Activated CD4-positive, alpha-beta T cell treated with anti-CD3 and anti-CD28 coated beads, Interleukin-2, amount 50 U/mL, for 48 hours (primary cell): Measurements from ENCODE around the gene RRAD.
"Not testable (repeated sequence)": the region's sequence is repeated elsewhere in the genome, so short reads cannot be mapped to it uniquely, and the experiment has no call there.

ENCODE experiments used
- DNase-seq, 2 experiments: peaks; one replicate each; pipeline ENCODE4 v3.0.0-alpha.2; 2020

Gene RRAD

GRCh38 chr16:66899310-66899944 lies 25.9 kb downstream of the RRAD start:
- no peak for DNase-seq

GRCh38 chr16:66898933-66899309 lies 26.4 kb downstream of the RRAD start:
- DNase-seq, result no peak

GRCh38 chr16:66898207-66898606 lies 27.1 kb downstream of the RRAD start:
- no peak for DNase-seq

DNA sequence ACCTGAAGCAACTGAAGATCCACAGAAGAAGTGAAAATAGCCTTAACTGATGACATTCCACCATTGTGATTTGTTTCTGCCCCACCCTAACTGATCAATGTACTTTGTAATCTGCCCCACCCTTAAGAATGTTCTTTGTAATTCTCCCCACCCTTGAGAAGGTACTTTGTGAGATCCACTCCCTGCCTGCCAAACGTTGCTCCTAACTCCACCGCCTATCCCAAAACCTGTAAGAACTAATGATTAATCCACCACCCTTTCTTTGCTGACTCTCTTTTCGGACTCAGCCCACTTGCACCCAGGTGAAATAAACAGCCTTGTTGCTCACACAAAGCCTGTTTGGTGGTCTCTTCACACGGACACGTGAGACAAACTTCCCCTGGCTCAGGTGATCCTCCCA lies 28.7 kb downstream of the RRAD start:
- DNase-seq, result not testable (repeated sequence)

DNA sequence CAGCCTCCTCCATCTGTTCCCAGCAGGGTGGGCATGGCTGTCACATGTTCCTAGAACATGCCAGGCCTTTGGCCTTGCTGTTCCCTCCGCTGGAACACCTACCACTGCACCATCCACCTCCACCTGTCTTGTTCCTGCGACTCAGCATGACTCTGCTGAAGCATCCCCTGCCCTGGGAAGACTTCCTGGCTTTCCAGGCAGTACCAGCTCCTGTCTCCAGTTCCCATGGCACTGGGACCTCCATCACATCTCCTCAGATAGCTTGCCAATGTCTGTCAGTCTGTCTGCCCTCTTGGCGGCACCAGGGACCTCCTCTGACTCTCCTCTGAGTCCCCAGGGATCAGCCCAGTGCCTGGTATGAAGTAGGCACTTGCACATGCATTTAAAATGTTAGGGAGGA lies 29.3 kb downstream of the RRAD start:
- no peak for DNase-seq

DNA sequence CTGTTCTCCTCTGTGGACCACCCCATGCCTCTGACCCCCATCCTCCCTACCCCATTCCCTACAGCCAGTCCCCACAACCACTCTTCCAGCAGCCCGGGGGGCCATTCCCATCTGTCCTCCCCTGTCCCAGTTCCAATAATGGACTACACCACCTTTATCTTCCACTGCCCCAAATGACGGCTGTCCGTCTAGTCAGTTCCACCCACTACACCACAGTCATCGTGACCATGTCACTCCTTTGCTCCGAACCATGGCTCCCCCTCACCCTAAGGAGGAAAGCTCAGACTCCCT lies 29.7 kb downstream of the RRAD start:
- no peak for DNase-seq

DNA sequence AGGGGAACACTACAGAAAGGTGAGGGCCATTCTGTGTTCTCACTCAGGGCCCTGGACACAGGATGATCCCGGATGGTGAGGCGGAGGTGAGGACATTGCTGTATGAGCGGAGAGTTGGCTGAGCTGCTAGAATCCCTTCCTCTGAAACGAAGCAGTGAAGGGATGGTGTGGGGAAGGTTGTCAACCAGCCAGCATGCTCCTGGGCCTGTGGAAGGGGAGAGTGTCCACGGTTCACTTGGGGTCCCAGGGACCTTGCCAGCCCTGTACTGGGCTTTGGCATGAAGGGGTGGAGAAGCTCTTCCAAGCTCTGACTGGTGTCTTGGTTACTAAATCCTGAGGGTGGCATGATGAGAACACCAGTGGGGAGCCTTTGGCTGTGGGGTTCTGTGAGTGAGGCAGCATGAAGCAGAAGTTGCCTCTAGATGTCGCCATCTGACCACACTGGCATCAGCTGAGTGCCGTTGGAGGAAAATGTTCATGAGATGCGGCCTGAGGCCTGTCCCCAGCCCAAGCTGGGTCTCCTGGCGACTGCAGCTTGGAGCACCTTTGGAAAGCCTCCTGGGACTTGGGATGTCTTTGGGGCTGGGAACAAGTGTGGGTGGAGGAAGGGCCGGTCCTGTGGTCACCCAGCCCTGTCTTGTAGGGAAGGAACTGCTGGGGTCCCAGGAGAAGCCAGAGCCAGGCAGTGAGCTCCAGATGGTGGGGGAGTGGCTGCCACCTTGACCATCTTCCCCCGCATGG lies 30.2 kb downstream of the RRAD start:
- DNase-seq, result peak; percentile 59 to 69

- no peak for DNase-seq
Measured at GRCh38 chr16:66894055-66894454, 31.3 kb downstream of the RRAD start.

DNA sequence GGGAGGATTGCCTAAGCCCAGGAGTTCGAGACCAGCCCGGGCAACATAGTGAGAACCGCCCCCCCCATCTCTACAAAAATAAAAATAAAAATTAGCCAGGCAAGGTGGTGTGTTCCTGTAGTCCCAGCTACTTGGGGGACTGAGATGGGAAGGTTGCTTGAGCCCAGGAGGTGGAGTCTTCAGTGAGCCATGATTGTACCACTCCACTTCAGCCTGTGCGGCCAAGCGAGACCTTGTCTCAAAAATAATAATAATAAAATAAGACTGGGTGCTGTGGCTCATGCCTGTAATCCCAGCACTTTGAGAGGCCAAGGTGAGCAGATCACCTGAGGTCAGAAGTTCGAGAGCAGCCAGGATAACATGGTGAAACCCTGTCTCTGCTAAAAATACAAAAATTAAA lies 33.5 kb downstream of the RRAD start:
- no peak for DNase-seq

- no peak for DNase-seq
Measured at GRCh38 chr16:66891360-66891759, 34.0 kb downstream of the RRAD start.

GRCh38 chr16:66890799-66891198 lies 34.5 kb downstream of the RRAD start:
- no peak for DNase-seq

DNA sequence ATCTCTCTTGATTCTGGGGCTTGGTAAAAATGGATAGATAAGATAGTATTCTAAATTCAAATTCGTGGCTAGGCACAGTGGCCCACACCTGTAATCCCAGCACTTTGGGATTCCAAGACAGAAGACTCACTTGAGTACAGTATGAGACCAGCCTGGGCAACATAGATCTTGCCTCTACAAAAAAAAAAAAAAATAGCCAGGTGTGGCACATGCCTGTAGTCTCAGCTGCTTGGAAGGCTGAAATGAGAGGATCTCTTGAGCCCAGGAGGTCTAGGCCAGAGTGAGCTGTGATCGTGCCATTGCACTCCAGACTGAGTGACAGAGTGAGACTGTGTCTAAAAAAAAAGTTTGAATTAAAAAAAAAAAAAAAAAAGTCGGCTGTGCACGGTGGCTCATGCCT lies 35.7 kb downstream of the RRAD start:
- no peak for DNase-seq

DNA sequence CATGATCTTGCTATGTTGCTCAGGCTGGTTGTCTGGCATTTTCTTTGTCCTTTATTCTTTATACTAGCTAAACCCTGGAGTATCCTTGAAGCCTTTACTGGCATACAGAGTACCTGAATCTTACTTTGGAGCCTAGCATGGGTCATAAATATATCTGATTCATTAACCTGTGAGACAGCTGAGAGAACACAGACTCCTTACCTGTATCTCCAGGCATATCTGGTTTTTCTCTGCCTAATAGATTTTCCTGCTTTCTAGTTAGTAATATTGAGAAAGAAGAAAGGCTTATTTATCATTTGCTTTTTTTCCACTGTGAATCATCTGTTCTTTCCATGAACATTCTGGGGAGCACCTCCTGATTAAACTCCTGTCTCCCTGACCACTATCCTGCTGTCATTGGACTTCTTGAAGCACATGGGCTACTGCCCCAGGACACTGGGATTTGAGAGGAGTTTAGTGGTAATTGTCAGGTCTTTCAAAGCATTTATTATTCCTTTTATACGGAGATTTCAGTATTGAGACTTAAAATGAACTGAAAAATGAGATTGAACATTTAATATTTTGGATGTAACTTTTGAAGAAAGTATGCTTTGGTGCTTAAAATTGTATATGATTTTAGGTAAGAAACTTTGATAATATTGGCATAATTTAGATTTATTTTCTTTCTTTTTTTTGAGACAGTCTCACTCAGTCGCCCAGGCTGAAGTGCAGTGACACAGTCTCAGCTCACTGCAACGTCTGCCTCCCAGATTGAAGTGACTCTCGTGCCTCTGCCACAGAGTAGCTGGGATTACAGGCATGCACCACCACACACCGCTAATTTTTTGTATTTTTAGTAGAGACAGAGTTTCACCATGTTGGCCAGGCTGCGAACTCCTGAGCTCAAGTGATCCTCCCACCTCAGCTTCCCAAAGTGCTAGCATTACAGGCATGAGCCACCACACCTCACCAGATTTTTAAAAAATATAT lies 36.4 kb downstream of the RRAD start:
- no peak for DNase-seq

DNA sequence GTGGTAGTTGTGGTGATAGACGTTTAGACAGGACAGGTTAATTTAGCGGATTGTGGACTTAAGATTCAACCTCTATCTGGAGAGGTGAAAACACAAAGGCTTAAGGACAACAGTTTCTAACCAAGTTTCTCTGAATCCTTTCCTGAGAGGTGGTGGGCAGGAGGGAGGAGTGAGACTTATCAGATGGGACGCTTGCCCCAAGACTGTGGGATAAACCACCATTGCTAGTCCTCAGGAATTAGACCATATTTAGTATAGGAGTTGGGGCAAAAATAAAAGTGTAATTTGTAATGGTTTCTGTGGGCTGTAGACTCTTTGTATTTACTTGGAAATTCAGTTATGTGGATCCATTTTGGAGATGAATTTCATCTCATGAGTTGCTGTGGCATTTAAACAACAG lies 38.4 kb downstream of the RRAD start:
- no peak for DNase-seq

GRCh38 chr16:66886321-66886720 lies 39.0 kb downstream of the RRAD start:
- no peak for DNase-seq

GRCh38 chr16:66885491-66885890 lies 39.8 kb downstream of the RRAD start:
- no peak for DNase-seq

DNA sequence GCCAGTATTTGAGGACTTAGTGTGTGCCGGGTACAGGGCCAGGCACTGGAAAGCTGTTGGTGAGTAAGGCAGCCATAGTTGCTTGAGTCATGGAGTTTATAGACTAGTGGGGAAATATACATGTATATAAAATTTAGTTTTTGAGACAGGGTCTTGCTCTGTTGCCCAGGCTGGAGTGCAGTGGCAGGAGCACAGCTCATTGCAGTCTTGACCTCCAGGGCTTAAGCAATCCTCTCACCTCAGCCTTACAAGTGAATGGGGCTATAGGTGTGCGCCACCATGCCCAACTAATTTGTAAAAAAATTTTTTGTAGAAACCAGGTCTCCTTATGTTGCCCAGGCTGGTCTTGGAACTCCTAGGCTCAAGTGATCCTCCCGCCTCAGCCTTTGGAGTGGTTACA lies 42.6 kb downstream of the RRAD start:
- no peak for DNase-seq

GRCh38 chr16:66881964-66882508 lies 43.3 kb downstream of the RRAD start:
- DNase-seq, result no peak

GRCh38 chr16:66881560-66881959 lies 43.8 kb downstream of the RRAD start:
- no peak for DNase-seq

GRCh38 chr16:66881014-66881417 lies 44.3 kb downstream of the RRAD start:
- peak in 1 of 2 experiments; percentile 37 for DNase-seq

DNA sequence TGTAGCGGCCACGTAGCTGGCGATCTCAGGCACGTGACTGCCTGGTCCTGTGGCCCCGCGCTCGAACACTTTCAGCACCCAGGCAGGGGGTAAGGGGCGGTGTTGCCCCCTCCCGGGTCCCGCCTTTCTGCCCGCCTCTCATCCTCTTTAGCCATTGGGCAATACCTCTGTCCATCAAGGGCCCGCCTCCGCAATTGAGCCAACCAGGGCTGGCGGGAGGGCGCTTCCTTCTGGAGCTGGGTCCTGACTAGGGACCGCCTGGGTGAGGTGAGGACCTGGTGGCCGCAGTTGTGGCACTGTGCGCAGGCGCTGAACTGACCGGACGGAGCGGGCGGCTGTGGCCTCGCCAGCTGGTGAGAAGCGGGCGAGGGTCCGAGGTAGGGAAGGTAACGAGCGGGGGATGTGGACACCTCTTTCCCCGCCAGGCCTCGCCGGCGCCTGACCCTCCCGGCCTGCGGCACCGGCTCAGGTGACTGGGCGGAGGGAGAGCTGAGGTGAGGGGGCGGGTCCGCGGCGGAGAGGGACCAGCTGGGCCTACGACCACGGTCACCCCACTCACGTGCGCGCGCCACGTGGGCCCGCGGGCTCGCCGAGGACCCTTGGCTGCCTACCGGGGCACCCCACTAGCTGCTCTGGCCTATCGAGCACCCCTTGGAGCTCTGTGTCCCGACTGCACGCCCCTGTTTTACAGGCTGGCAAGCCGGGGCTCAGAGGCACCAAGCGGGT lies 44.9 kb downstream of the RRAD start, which contains the start of gene PDP2:
Gene PDP2, plus strand, starts transcription at position 228 of the 726 bp plus-strand sequence. CDS start 3,770 bp downstream, outside the sequence.
- peak; percentile 95 to 96 for DNase-seq

DNA sequence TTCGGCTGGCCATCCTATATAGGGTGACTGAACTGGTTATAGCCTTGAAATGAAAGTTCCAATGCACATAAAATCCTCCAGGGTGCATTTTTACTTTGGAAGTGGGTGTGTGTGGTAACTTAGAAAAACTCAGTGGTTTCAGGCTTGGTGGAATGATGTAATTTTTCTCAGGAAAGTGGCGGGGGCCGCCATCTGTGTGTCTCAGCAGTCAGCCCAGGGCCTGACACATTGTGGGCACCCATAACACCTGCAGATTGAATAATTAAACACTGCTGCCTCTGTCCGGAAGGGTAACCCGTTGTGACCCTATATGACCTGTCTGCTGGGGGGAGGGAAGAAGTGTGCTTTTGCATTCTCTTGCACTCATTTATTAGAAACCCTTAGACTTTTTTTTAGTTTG lies 47.3 kb downstream of the RRAD start:
- DNase-seq, result peak; percentile 77 to 83
